ENCODE results near the gene BSDC1. TPM values are rescaled to one million over a fixed set of nuclear protein-coding genes. Genes with fewer than 3 reads are reported as not detected.

Gene BSDC1
- polyA plus RNA-seq, 1 donor from 2014 or later: 158 TPM

DNA sequence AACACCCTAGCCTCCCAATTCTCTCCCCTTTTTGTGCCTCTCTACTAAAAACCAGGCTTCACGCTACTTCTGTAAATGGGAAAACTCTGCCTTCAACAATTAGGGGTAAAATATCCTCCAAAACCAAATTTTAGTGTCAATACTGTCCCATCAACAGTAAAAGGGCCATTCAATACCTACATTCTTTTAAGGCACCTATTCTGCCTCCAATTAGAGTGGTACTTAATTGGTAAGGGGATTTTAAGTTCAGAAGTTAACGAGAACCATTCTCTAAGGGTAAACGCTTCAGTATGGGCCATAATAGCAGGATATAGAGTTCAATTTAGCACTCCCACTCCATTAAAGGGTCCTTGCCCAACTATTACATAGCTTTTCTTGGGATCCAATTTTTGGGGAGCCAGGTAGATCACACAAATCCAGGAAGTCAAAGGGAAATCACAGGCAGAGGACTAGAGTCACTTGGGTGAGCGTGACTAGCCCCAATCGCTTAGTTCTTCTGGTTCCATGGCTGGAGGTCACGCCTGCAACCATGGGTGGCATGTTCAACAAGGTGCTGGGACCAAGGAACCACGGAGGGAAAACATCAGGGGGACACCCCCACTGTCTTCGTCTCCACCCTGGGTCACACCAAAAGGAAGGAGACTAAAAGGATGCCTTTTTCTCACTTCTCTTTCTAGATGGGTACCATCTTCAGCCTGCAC is 20.1 kb upstream of the BSDC1 start:
- Histone ChIP-seq H3K4me3 (ENCODE audit: low read length) (no peak overlapping the region), H3F3A (ENCODE audit: insufficient read depth, low read length, poor library complexity, severe bottlenecking) (no peaks in the 10 kb centered on the region), H3K9ac (ENCODE audit: low read length) (no peak overlapping the region), H3K9me2 (ENCODE audit: insufficient read depth, low read length) (no peaks in the 10 kb centered on the region), H4K20me1 (ENCODE audit: insufficient read depth) (no peaks in the 10 kb centered on the region), H2AFZ (ENCODE audit: low read depth, low read length) (no peak overlapping the region), H3K27ac (ENCODE audit: low read length) (no peak overlapping the region), H3K4me2 (ENCODE audit: low read length) (no peak overlapping the region), H3K27me3 (ENCODE audit: insufficient read depth, low read depth, low read length) (no peaks in the 10 kb centered on the region), H3K79me2 (replicated peaks; ENCODE audit: insufficient read depth, low read length) (no peaks in the 10 kb centered on the region), H3K9me3 (ENCODE audit: low read length) (peaks cover 11% of the 10 kb centered on the region), H3K36me3 (ENCODE audit: insufficient read depth, low read length) (no peaks in the 10 kb centered on the region)
- TF ChIP-seq MXI1 (conservative IDR thresholded peaks at IDR 0.05; ENCODE audit: poor library complexity, severe bottlenecking): no peak
- TF ChIP-seq RAD21 (conservative IDR thresholded peaks at IDR 0.05): no peak
- TF ChIP-seq, protein P1, sequence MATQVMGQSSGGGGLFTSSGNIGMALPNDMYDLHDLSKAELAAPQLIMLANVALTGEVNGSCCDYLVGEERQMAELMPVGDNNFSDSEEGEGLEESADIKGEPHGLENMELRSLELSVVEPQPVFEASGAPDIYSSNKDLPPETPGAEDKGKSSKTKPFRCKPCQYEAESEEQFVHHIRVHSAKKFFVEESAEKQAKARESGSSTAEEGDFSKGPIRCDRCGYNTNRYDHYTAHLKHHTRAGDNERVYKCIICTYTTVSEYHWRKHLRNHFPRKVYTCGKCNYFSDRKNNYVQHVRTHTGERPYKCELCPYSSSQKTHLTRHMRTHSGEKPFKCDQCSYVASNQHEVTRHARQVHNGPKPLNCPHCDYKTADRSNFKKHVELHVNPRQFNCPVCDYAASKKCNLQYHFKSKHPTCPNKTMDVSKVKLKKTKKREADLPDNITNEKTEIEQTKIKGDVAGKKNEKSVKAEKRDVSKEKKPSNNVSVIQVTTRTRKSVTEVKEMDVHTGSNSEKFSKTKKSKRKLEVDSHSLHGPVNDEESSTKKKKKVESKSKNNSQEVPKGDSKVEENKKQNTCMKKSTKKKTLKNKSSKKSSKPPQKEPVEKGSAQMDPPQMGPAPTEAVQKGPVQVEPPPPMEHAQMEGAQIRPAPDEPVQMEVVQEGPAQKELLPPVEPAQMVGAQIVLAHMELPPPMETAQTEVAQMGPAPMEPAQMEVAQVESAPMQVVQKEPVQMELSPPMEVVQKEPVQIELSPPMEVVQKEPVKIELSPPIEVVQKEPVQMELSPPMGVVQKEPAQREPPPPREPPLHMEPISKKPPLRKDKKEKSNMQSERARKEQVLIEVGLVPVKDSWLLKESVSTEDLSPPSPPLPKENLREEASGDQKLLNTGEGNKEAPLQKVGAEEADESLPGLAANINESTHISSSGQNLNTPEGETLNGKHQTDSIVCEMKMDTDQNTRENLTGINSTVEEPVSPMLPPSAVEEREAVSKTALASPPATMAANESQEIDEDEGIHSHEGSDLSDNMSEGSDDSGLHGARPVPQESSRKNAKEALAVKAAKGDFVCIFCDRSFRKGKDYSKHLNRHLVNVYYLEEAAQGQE (IDR thresholded peaks at IDR 0.05; ENCODE audit: borderline replicate concordance): no peak
- TF ChIP-seq, protein P2, sequence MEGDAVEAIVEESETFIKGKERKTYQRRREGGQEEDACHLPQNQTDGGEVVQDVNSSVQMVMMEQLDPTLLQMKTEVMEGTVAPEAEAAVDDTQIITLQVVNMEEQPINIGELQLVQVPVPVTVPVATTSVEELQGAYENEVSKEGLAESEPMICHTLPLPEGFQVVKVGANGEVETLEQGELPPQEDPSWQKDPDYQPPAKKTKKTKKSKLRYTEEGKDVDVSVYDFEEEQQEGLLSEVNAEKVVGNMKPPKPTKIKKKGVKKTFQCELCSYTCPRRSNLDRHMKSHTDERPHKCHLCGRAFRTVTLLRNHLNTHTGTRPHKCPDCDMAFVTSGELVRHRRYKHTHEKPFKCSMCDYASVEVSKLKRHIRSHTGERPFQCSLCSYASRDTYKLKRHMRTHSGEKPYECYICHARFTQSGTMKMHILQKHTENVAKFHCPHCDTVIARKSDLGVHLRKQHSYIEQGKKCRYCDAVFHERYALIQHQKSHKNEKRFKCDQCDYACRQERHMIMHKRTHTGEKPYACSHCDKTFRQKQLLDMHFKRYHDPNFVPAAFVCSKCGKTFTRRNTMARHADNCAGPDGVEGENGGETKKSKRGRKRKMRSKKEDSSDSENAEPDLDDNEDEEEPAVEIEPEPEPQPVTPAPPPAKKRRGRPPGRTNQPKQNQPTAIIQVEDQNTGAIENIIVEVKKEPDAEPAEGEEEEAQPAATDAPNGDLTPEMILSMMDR (IDR thresholded peaks at IDR 0.05; ENCODE audit: poor library complexity, severe bottlenecking): no peak
- TF ChIP-seq SMC3 (conservative IDR thresholded peaks at IDR 0.05; ENCODE audit: poor library complexity): no peak
- TF ChIP-seq EP300 (conservative IDR thresholded peaks at IDR 0.05; ENCODE audit: poor library complexity, severe bottlenecking): no peak
- TF ChIP-seq TAF1 (IDR thresholded peaks at IDR 0.05; ENCODE audit: low read depth): no peak
- no peak for TF ChIP-seq EZH2 (IDR thresholded peaks at IDR 0.05; ENCODE audit: borderline replicate concordance, insufficient read depth, low read length, poor library complexity, severe bottlenecking)

DNA sequence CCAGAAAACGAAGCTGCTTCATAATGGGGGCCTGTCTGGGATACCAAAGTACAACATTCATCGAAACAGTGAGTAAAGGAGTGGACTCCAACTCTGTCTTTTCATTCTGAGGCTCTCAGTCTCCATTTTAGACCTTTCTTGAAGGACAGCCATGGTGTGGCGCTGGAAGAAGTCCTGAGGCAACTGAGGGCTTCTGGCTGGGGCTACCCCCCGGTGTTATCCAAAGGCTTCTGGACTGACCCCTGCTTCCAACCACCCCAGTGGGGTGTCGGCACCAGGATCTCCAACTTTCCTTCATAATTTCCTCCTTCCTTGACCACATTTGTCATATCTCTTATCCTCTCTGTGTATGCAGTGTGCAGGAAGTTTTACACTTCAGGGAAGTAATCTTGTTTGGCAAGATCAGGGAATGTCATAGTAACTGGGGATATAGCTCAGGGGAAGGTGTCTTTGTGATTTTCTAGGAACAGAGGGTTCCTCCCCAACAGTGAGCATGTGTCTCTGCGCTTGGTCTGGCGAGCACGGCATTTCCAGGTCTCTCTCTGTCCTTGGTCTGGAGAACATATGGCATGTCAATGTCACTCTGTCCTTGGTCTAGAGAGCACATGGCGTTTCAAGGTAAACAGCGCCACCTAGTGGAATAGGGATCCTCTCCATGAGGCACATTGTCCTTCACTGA is 19.4 kb upstream of the BSDC1 start:
- H2AFZ ChIP-seq (ENCODE audit: low read depth, low read length): no peak overlapping the region
- H3K9me2 ChIP-seq (ENCODE audit: insufficient read depth, low read length): no peaks in the 10 kb centered on the region
- peaks cover 11% of the 10 kb centered on the region for H3K9me3 ChIP-seq (ENCODE audit: low read length)
- no peaks in the 10 kb centered on the region for H3F3A ChIP-seq (ENCODE audit: insufficient read depth, low read length, poor library complexity, severe bottlenecking)
- no peaks in the 10 kb centered on the region for H3K27me3 ChIP-seq (ENCODE audit: insufficient read depth, low read depth, low read length)
- no peak overlapping the region for H3K4me3 ChIP-seq (ENCODE audit: low read length)
- H3K9ac ChIP-seq (ENCODE audit: low read length): no peak overlapping the region
- no peak overlapping the region for H3K27ac ChIP-seq (ENCODE audit: low read length)
- H3K4me2 ChIP-seq (ENCODE audit: low read length): no peak overlapping the region
- no peaks in the 10 kb centered on the region for H3K79me2 ChIP-seq (replicated peaks; ENCODE audit: insufficient read depth, low read length)
- H3K36me3 ChIP-seq (ENCODE audit: insufficient read depth, low read length): no peaks in the 10 kb centered on the region
- TF ChIP-seq EP300 (conservative IDR thresholded peaks at IDR 0.05; ENCODE audit: poor library complexity, severe bottlenecking): no peak
- no peak for TF ChIP-seq POLR2AphosphoS5 (IDR thresholded peaks at IDR 0.05)
- TF ChIP-seq, protein P2 (IDR thresholded peaks at IDR 0.05; ENCODE audit: poor library complexity, severe bottlenecking): no peak
- no peak for TF ChIP-seq TAF1 (IDR thresholded peaks at IDR 0.05; ENCODE audit: low read depth)
- no peaks in the 10 kb centered on the region for H4K20me1 ChIP-seq (ENCODE audit: insufficient read depth)
